IPS-20b (cell line): Measurements from ENCODE around the gene B4GALNT3.

Experiments used
- H3K27ac ChIP-seq: one replicate; pipeline ENCODE4 v1.5.1; 2013; ENCODE audit warnings: low read length
- H3K27me3 ChIP-seq: 2 replicates; pipeline ENCODE4 v1.6.1; 2013; ENCODE audit warnings: mild to moderate bottlenecking, low read length, inconsistent platforms; ENCODE audit not compliant: insufficient read depth
- H3K36me3 ChIP-seq: 2 replicates; pipeline ENCODE4 v1.6.1; 2013; ENCODE audit warnings: low read depth, mild to moderate bottlenecking, inconsistent platforms, low read length, moderate library complexity; ENCODE audit not compliant: insufficient read depth
- H3K4me1 ChIP-seq: 2 replicates; pipeline ENCODE4 v1.6.1; 2013; ENCODE audit warnings: mild to moderate bottlenecking, control low read depth, inconsistent platforms, low read length, moderate library complexity; ENCODE audit not compliant: insufficient read depth
- H3K4me3 ChIP-seq: 2 replicates; pipeline ENCODE4 v1.5.1; 2013; ENCODE audit warnings: mild to moderate bottlenecking, low read length, inconsistent platforms
- H3K9ac ChIP-seq: 2 replicates; pipeline ENCODE4 v1.6.1; 2013; ENCODE audit warnings: low read depth, mild to moderate bottlenecking, inconsistent platforms, low read length, moderate library complexity
- H3K9me3 ChIP-seq: 2 replicates; pipeline ENCODE4 v1.6.1; 2013; ENCODE audit warnings: mild to moderate bottlenecking, low read depth, low read length, inconsistent platforms; ENCODE audit not compliant: insufficient read depth

The B4GALNT3 gene

DNA sequence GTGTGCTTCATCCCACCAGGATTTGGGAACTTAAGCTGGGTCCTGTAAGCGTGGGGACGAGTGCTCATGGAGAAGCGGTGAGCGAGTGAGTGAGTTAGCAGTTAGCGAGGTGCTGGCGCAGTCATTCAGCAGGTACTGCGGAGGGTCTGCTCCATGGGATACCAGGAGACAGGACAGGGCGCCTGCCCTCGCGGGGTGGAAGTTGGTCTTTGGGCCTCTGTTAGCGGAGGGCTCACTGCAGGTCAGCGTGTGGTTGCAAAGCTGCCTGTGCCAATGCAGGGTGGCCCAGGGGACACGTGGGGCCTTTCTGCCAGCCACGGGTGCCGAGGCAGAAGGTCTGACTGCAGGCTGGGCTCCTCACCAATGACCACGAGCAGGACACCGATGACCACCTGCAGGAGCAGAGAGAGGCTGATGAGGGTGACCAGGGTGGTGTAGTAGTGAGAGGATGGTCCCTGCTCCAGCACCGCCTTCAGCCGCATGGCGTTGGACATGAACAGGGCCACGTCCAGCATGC lies 105.9 kb downstream of the B4GALNT3 start:
- no peaks in the 10 kb centered on the region for H3K36me3 ChIP-seq
- no peaks in the 10 kb centered on the region for H3K4me1 ChIP-seq
- H3K27ac ChIP-seq, result no peak overlapping the region
- H3K4me3 ChIP-seq, result no peak overlapping the region
- H3K27me3 ChIP-seq, result peaks cover 7% of the 10 kb centered on the region
- H3K9ac ChIP-seq, result no peak overlapping the region
- H3K9me3 ChIP-seq, result no peaks in the 10 kb centered on the region

DNA sequence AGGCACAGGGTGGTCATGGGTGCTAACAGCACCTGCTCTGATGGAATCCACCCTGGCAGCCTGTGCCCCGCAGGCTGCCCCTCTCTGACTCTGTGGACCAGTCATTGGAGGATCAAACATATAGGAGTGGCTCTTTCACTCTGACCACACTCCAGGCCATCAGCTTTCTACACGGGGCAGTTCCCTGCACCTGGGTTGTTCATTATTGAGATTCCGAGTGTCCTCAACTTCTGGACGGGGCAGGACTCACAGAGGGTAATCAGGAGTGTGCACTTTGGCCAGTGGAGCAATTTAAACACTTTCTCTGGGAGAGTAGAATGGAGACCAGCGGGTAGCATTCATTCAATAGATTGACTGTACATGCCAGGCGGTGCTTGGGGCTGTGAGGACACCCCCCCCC lies 108.7 kb downstream of the B4GALNT3 start:
- Histone ChIP-seq H3K27me3 (peaks cover 7% of the 10 kb centered on the region), H3K4me1 (no peaks in the 10 kb centered on the region), H3K4me3 (no peak overlapping the region), H3K27ac (no peak overlapping the region), H3K9ac (no peak overlapping the region), H3K36me3 (no peaks in the 10 kb centered on the region), H3K9me3 (no peaks in the 10 kb centered on the region)

DNA sequence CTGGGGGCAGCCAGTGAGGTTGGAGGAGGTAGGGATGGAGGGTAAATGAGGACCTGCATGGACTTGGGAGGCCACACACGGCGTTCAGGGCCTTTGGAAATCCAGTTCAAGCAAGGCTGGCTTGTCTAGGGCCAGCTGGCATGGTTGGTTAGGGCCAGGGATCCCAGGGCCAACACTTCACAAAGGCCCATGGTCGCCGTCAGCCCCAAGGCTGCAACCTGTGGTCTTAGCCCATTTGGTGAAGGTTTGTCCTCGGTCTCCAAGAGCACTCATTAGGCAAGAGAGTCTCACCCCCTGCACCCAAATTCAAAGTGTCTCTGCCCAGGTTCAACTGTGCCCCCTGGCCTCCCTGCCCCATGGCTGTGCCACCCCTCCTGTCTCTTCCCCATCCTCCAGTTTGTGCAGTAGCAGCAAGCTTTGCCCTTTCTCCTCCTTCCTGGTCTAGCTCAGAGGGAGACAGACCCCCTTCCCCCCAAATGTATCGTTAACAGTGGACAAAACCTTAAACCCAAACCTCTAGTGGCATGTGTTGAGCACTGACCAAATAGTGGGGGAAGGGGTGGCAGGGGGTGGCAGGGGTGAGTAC lies 109.4 kb downstream of the B4GALNT3 start:
- Histone ChIP-seq H3K9me3 (no peaks in the 10 kb centered on the region), H3K4me1 (no peaks in the 10 kb centered on the region), H3K4me3 (peak overlapping the region; percentile 73; the same call in 1 of the 2 replicates), H3K27me3 (peaks cover 7% of the 10 kb centered on the region), H3K36me3 (no peaks in the 10 kb centered on the region), H3K27ac (no peak overlapping the region), H3K9ac (no peak overlapping the region)

DNA sequence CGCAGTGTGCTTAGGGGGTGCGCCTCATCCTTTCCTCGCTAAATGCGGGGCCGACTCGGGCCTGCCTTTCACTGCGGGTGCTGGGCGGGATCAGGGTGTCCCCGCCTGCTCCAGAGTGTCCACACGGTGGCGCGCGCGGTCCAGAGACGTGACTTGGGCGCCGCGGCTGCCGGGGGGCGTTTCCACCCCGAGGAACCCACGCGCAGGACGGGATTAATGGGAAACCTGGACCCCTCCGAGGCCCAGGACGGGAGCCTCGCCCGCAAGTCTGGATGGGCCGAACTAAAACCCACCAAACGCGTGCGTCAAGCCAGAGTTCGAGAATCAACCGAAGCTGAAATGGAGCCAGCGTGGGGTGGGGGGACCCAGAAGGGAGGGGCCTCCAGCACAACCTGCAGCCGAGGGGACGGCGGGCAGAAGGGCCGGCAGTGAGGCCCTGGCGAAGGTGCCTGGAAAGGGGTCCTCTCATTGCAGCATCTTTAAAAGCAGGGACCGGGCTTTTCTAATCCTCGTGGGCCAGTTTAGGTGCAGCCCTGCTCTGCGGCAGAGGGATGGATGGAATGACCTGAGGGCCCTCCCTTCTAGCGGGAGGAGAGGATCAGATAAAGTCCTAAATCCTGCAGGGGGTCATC lies 110.2 kb downstream of the B4GALNT3 start:
- no peak overlapping the region for H3K27ac ChIP-seq
- H3K9ac ChIP-seq, result peak overlapping the region; percentile 76; the same call in 1 of the 2 replicates
- peaks cover 7% of the 10 kb centered on the region for H3K27me3 ChIP-seq
- no peaks in the 10 kb centered on the region for H3K36me3 ChIP-seq
- peak overlapping the region; percentile 73 for H3K4me3 ChIP-seq
- no peaks in the 10 kb centered on the region for H3K9me3 ChIP-seq
- no peaks in the 10 kb centered on the region for H3K4me1 ChIP-seq

DNA sequence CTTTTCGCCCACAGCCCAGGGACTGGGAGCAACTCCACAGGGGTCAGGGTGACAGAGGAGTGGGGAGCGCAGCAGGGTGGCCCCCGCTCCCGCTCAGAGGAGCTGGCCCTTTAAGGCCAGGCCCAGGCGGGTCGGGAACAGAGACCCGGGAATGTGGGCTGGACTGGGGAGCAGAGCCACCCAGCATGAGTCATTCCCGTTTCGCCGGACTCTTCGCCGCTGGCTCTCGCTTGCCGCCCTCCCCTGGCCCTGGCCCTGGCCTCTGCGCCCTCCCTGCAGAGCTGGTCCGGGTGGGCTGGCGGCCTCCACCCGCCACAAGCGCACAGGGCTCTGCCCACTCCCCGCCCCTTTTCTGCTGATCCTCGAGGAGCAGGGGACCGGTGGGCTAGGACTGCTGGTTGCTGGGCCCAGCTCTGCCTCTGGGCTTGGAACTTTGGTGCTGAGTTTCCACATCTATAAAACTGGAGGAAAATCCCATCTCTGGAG lies 110.7 kb downstream of the B4GALNT3 start:
- Histone ChIP-seq H3K4me1 (no peaks in the 10 kb centered on the region), H3K27me3 (peaks cover 11% of the 10 kb centered on the region), H3K9ac (peak overlapping the region; percentile 76; the same call in 1 of the 2 replicates), H3K36me3 (no peaks in the 10 kb centered on the region), H3K27ac (no peak overlapping the region), H3K9me3 (no peaks in the 10 kb centered on the region), H3K4me3 (peak overlapping the region; percentile 73)

DNA sequence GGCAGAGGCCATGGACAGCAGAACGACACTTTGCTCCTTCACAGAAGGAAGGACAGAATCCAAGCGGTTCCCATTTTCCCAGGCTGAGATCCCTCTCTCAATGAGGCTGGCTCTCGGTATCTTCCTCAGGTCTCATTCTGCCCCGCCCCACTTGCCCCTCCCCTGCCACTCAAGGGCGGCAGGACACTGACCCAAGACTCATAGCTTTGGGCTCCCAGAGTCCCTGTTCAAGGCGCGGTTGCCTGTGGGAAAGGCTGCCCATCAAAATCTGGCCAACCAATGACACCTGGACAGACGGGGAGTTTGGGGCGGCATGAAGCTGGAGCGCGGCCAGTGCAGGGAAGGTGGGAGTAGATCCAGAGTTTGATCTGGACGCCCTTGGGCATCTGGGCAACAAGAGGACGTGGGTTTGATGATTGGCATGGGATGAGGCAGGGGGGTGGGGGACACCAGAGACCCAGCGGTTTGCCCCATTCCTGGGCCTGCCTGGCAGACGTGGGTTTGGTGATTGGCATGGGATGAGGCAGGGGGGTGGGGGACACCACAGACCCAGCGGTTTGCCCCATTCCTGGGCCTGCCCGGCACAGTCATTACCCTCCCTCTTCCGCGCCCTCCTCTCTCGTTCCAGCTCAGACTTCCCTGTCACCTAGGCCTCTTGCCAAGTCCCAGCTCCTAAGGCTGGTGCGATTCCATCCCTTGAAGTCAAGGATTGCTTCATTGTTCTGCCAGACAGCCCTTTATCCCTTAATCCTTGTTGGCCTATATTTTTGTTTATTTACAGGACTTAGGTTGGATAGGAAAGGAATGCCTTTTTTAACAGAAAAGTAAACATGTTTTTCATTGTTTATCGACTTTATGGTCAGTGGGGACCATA lies 111.4 kb downstream of the B4GALNT3 start:
- Histone ChIP-seq H3K9ac (peak overlapping the region; percentile 76; the same call in 1 of the 2 replicates), H3K27me3 (peaks cover 14% of the 10 kb centered on the region), H3K4me1 (no peaks in the 10 kb centered on the region)

DNA sequence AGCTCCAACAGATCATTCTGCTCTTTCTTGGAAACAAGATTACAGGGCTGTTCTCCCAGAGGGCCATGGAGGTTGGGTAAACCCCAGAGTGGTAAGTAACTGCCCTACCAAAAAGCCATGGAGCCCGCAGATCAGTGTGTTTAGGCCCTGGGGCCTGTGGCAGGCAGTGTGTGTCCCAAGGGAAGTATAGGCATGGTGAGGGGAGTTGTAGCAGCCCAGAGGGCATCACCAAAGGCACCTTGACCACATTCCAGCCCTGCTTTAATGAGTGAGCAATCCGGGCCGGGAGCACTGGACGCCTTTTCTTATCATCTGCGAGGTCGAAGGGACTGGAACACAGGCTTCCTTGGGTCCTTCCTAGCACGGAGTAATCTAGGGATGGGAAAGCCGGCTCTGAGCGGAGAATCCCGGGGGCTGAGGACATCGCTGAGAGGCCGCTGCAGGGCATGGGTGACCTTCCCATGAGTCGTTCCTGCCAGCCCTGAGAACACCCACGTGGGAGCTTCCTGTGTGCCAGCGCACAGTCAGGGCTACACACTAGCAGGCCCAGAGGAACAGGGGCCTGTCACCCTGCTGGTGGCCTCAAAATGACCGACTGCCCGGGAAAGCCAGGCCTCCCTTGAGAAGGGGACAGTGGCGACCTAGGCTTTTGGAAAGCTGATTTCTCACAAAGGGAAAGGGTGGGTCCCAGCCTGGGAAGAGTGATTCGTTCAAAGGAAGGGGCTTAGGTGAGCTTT lies 112.2 kb downstream of the B4GALNT3 start:
- Histone ChIP-seq H3K27me3 (peaks cover 22% of the 10 kb centered on the region), H3K4me3 (no peak overlapping the region), H3K9ac (no peak overlapping the region), H3K36me3 (no peaks in the 10 kb centered on the region), H3K9me3 (no peaks in the 10 kb centered on the region), H3K4me1 (no peaks in the 10 kb centered on the region), H3K27ac (no peak overlapping the region)

More for the DNA sequence above, 111.4 kb downstream of the B4GALNT3 start:
- no peaks in the 10 kb centered on the region for H3K36me3 ChIP-seq
- peak overlapping the region; percentile 73 for H3K4me3 ChIP-seq
- no peak overlapping the region for H3K27ac ChIP-seq
- no peaks in the 10 kb centered on the region for H3K9me3 ChIP-seq

DNA sequence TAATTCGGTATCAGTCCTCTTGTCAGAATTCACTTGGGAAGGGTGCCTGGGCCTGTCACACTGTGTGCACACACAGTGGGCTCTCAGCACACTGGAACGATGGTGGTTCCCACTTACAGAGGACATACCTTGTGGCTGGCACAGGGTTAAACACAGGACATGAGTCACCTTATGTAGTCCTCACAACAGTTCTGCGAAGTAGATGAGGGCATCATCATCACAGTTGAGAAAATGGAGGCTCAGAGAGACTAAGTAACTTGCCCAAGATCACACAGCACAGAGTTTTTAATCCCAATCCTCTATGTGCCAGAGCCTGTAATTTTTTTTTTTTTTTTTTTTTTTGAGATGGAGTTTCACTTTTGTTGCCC lies 112.8 kb downstream of the B4GALNT3 start:
- Histone ChIP-seq H3K36me3 (no peaks in the 10 kb centered on the region), H3K4me3 (no peak overlapping the region), H3K9me3 (no peaks in the 10 kb centered on the region), H3K4me1 (no peaks in the 10 kb centered on the region), H3K9ac (no peak overlapping the region), H3K27ac (no peak overlapping the region), H3K27me3 (peaks cover 24% of the 10 kb centered on the region)

DNA sequence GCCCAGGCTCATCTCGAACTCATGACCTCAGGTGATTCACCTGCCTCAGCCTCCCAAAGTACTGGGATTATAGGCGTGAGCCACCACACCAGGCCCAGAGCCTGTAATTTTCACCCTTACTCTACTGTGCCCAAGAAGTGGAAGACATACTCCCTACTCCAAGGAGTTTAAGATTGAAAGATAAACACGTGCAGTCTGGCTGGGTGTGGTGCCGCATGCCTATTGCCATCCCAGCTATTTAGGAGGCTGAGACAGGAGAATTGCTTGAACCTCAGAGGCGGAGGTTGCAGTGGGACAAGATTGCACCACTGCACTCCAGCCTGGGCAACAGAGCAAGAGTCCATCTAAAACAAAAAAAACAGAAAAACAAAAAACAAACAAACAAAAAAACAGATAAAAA lies 113.5 kb downstream of the B4GALNT3 start:
- Histone ChIP-seq H3K27me3 (peaks cover 24% of the 10 kb centered on the region), H3K9me3 (no peaks in the 10 kb centered on the region), H3K4me3 (no peak overlapping the region), H3K9ac (no peak overlapping the region), H3K36me3 (no peaks in the 10 kb centered on the region), H3K4me1 (no peaks in the 10 kb centered on the region), H3K27ac (no peak overlapping the region)

DNA sequence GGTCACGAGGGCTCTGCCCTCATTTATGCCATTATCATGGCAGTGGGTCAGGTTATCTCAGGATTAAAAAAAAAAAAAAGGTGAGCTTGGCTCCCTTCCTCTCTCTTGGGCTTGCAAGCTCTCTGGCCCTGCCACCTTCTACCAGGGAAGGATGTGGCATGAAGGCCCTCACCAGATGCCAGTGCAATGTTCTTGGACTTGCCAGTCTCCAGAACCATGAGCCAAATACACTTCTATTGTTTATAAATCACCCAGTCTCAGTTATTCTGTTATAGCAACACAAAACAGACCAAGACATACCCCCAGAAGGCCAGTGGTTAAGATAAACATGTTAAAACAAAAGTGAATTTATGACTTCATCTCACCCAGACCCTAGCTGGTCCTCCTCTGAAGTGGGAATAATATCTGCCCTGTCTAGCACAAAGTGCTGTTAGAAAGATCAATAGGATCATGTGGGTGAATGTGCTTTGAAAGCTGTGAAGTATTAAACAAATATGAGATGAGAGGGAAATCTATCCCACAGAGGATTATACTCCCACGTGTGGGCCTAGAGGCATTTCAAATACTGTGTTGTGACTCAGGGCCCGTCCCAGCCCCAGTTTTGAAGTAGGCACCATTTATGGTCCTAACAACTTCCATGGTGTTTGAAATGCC lies 114.9 kb downstream of the B4GALNT3 start:
- H3K9me3 ChIP-seq, result no peaks in the 10 kb centered on the region
- peaks cover 17% of the 10 kb centered on the region for H3K27me3 ChIP-seq
- H3K9ac ChIP-seq, result no peak overlapping the region
- H3K4me1 ChIP-seq, result 0 out of 2 replicates have a peak, but pooled peaks cover 3% of the 10 kb centered on the region
- H3K4me3 ChIP-seq, result no peak overlapping the region
- H3K27ac ChIP-seq, result no peak overlapping the region
- no peaks in the 10 kb centered on the region for H3K36me3 ChIP-seq

DNA sequence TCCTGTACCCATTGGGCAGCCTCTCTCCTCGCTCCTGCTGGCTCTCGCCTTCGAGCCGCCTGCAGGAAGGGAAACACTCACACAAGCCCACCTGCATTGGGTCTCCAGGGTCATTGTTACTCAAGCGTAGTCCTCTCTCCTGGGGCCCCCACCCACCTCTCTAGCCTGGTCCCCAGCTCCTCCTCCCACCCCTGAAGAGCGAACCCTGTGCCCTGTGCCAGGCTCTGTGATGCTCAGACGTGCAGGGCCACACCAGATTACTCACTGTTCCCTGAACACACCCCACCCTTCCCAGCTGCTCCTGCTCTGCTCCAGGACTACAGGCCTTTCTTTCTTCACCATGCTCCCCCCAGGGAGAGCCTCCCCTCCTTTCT lies 115.4 kb downstream of the B4GALNT3 start:
- no peak overlapping the region; the same call in 1 of the 2 replicates for H3K9ac ChIP-seq
- H3K27ac ChIP-seq, result no peak overlapping the region
- H3K36me3 ChIP-seq, result no peaks in the 10 kb centered on the region
- peaks cover 17% of the 10 kb centered on the region for H3K27me3 ChIP-seq
- H3K4me1 ChIP-seq, result 0 out of 2 replicates have a peak, but pooled peaks cover 5% of the 10 kb centered on the region
- H3K4me3 ChIP-seq, result no peak overlapping the region
- no peaks in the 10 kb centered on the region for H3K9me3 ChIP-seq
